H54 (cell line): ENCODE results near the gene MRPS30.
"Not testable (repeated sequence)": the region's sequence is repeated elsewhere in the genome, so short reads cannot be mapped to it uniquely, and the experiment has no call there.

ENCODE experiments used
- DNase-seq: peaks from one replicate; pipeline ENCODE4 v3.0.0; 2011; ENCODE audit warnings: low spot score, mixed read lengths; ENCODE audit not compliant: insufficient read length
- FAIRE-seq: peaks from 3 replicates; lab custom pipeline; 2011; peaks lifted over from hg19 to GRCh38; lab: Jason Lieb, UNC
- POLR2A ChIP-seq: IDR thresholded peaks from 2 replicates; pipeline ENCODE4 v1.6.1; 2011; ENCODE audit warnings: low read depth, mild to moderate bottlenecking, low read length

The MRPS30 gene

GRCh38 chr5:44795496-44795895 is 13.3 kb upstream of the MRPS30 start:
- FAIRE-seq = no peak
- DNase-seq = no peak
- no peak for TF ChIP-seq POLR2A

- FAIRE-seq (no peak), DNase-seq (no peak)
- no peak for TF ChIP-seq POLR2A
These were observed 10.9 kb upstream of the MRPS30 start for GRCh38 chr5:44797841-44798240.

- no peak for DNase-seq
- TF ChIP-seq POLR2A = no peak
- peak; percentile 38 for FAIRE-seq
These were observed 6.8 kb upstream of the MRPS30 start for GRCh38 chr5:44801992-44802391.

GRCh38 chr5:44806608-44807007 is 2.1 kb upstream of the MRPS30 start:
- DNase-seq = no peak
- TF ChIP-seq POLR2A = no peak
- FAIRE-seq = no peak

GRCh38 chr5:44807269-44807668 is 1.5 kb upstream of the MRPS30 start:
- FAIRE-seq = peak; percentile 99
- TF ChIP-seq POLR2A = no peak
- peak; percentile 4 for DNase-seq

GRCh38 chr5:44809215-44809955 is 638 bp downstream of the MRPS30 start:
- peak; percentile 12 for DNase-seq
- no peak for TF ChIP-seq POLR2A
- FAIRE-seq = peak; percentile 90

GRCh38 chr5:44809956-44810420 is 1.2 kb downstream of the MRPS30 start:
- FAIRE-seq (no peak), DNase-seq (no peak)
- TF ChIP-seq POLR2A = no peak

GRCh38 chr5:44814761-44815160 is 6.0 kb downstream of the MRPS30 start:
- no peak for TF ChIP-seq POLR2A
- no peak for FAIRE-seq
- no peak for DNase-seq

- FAIRE-seq = no peak
- no peak for DNase-seq
- no peak for TF ChIP-seq POLR2A
These were observed 12.4 kb downstream of the MRPS30 start for GRCh38 chr5:44821164-44821563.

GRCh38 chr5:44824662-44825061 is 15.9 kb downstream of the MRPS30 start:
- DNase-seq, FAIRE-seq: not testable (repeated sequence)

GRCh38 chr5:44827681-44828080 is 18.9 kb downstream of the MRPS30 start:
- no peak for FAIRE-seq
- no peak for TF ChIP-seq POLR2A
- DNase-seq = no peak

GRCh38 chr5:44828719-44829118 is 20.0 kb downstream of the MRPS30 start:
- no peak for TF ChIP-seq POLR2A
- FAIRE-seq = peak; percentile 71
- no peak for DNase-seq

- no peak for FAIRE-seq
- DNase-seq = no peak
These were observed 22.2 kb downstream of the MRPS30 start for GRCh38 chr5:44830951-44831350.

GRCh38 chr5:44833249-44833648 is 24.5 kb downstream of the MRPS30 start:
- no peak for TF ChIP-seq POLR2A
- FAIRE-seq (no peak), DNase-seq (no peak)

More at GRCh38 chr5:44830951-44831350, 22.2 kb downstream of the MRPS30 start:
- no peak for TF ChIP-seq POLR2A

GRCh38 chr5:44835693-44836092 is 26.9 kb downstream of the MRPS30 start:
- TF ChIP-seq POLR2A = no peak
- DNase-seq (no peak), FAIRE-seq (no peak)

- DNase-seq (no peak), FAIRE-seq (no peak)
- no peak for TF ChIP-seq POLR2A
These were observed 30.4 kb downstream of the MRPS30 start for GRCh38 chr5:44839018-44839681.
